PFSK-1 (cell line): ENCODE results near the gene ANKS1B.

ENCODE experiments used
- FOXP2 ChIP-seq: optimal IDR thresholded peaks from 2 replicates; pipeline ENCODE3; 2011; ENCODE audit warnings: borderline replicate concordance, control low read depth, inconsistent platforms; ENCODE audit not compliant: insufficient read depth; ENCODE audit errors: extremely low read length, extremely low read depth
- POLR2AphosphoS5 ChIP-seq: IDR thresholded peaks from 2 replicates; pipeline ENCODE4 v1.6.1; 2012; ENCODE audit warnings: low read depth, mild to moderate bottlenecking, control low read depth, low read length, moderate library complexity
- REST ChIP-seq, 2 experiments: IDR thresholded peaks; 2 replicates each; pipeline versions ENCODE4 v1.6.1 to v1.8.0; 2011 to 2012; ENCODE audit warnings: low read depth in 2 of 2, low read length in 2 of 2, control low read depth in 1 of 2, inconsistent platforms in 1 of 2, mild to moderate bottlenecking in 1 of 2, moderate library complexity in 1 of 2; ENCODE audit not compliant: insufficient read depth in 1 of 2
- SIN3A ChIP-seq: IDR thresholded peaks from 2 replicates; pipeline ENCODE4 v1.6.1; 2012; ENCODE audit warnings: mild to moderate bottlenecking, low read length, moderate library complexity, borderline replicate concordance; ENCODE audit not compliant: insufficient read depth
- TAF1 ChIP-seq: IDR thresholded peaks from 2 replicates; pipeline ENCODE4 v1.6.1; 2012; ENCODE audit warnings: low read length, control low read depth, borderline replicate concordance; ENCODE audit not compliant: insufficient read depth

GRCh38 chr12:98973395-98973794, 1011.3 kb downstream of the ANKS1B start:
- TF ChIP-seq TAF1: no peak
- TF ChIP-seq REST (IDR thresholded peaks at IDR 0.05; ENCODE audit: insufficient read depth in 1 of 2, low read depth in 2 of 2, low read length in 2 of 2): no peak
- no peak for TF ChIP-seq SIN3A
- TF ChIP-seq POLR2AphosphoS5: no peak
- no peak for TF ChIP-seq FOXP2
